PC-3 (cell line): ENCODE data around the gene NUDT7. TPM values are rescaled to one million over a fixed set of nuclear protein-coding genes. Genes with fewer than 3 reads are reported as not detected.
A peak's percentile ranks its signal among the peaks of the same experiment; 100 is the strongest.

ENCODE experiments used
- ATAC-seq: fragments of 200-7000 bp; cut with Tn5 transposase; 2 replicates; pipeline ENCODE4 v1.9.1; 2020; ENCODE audit warnings: mild to moderate bottlenecking, moderate library complexity
- BruUV-seq: library from RNA; stranded (reverse); fragments of 400-500 nt; replicated peaks from 2 replicates; lab custom pipeline; 2021; lab: Mats Ljungman, UMichigan
- CTCF ChIA-PET: fragments of 300-600 bp; sonication (Branson Sonifier 250); formaldehyde crosslinking; loops from one replicate; lab custom pipeline; 2022; ENCODE audit warnings: antibody characterized with exemption; lab: Charles Lee
- POLR2A ChIA-PET: fragments of 300-600 bp; sonication (Branson Sonifier 250); formaldehyde crosslinking; loops from one replicate; lab custom pipeline; 2022; ENCODE audit warnings: antibody characterized with exemption; ENCODE audit not compliant: unreplicated experiment; lab: Charles Lee
- DNase-seq: peaks from one replicate; pipeline ENCODE4 v3.0.0-alpha.2; 2015
- H2AFZ ChIP-seq: fragments of 300-600 bp; sonication (generic); 2 replicates; pipeline ENCODE4 v1.6.0; 2016; ENCODE audit warnings: antibody characterized with exemption, low read length
- H3F3A ChIP-seq: fragments of 300-600 bp; sonication (generic); one replicate; pipeline ENCODE4 v1.6.0; 2017; ENCODE audit warnings: antibody characterized with exemption, low read length, control low read depth, mild to moderate bottlenecking; ENCODE audit not compliant: unreplicated experiment
- H3K27ac ChIP-seq: fragments of 300-600 bp; sonication (generic); 2 replicates; pipeline ENCODE4 v1.5.1; 2016; ENCODE audit warnings: mild to moderate bottlenecking, low read length
- H3K27me3 ChIP-seq: fragments of 300-600 bp; sonication (generic); 2 replicates; pipeline ENCODE4 v1.6.1; 2016; ENCODE audit warnings: low read length, mixed read lengths
- H3K36me3 ChIP-seq: fragments of 300-600 bp; sonication (generic); 2 replicates; pipeline ENCODE4 v1.6.1; 2016; ENCODE audit warnings: low read depth, mixed run types, low read length, mixed read lengths
- H3K4me1 ChIP-seq: fragments of 300-600 bp; sonication (generic); 2 replicates; pipeline ENCODE4 v1.5.1; 2016; ENCODE audit warnings: low read length; ENCODE audit not compliant: insufficient read depth
- H3K4me2 ChIP-seq: fragments of 300-600 bp; sonication (generic); 2 replicates; pipeline ENCODE4 v1.6.0; 2016; ENCODE audit warnings: low read length
- H3K4me3 ChIP-seq: fragments of 300-600 bp; sonication (generic); 2 replicates; pipeline ENCODE4 v1.5.1; 2016; ENCODE audit warnings: mild to moderate bottlenecking, low read length, mixed read lengths
- H3K79me2 ChIP-seq: fragments of 300-600 bp; sonication (generic); 2 replicates; pipeline ENCODE4 v1.6.1; 2017; ENCODE audit warnings: low read length, mixed read lengths
- H3K9ac ChIP-seq: fragments of 300-600 bp; sonication (generic); 2 replicates; pipeline ENCODE4 v1.6.0; 2016; ENCODE audit warnings: mild to moderate bottlenecking, low read length
- H3K9me2 ChIP-seq: fragments of 300-600 bp; sonication (generic); replicated peaks from 2 replicates; pipeline ENCODE4 v1.6.1; 2016; ENCODE audit warnings: mixed run types, low read length, mixed read lengths
- H3K9me3 ChIP-seq: fragments of 300-600 bp; sonication (generic); 2 replicates; pipeline ENCODE4 v1.6.1; 2016; ENCODE audit warnings: low read length, mixed read lengths
- H4K20me1 ChIP-seq: fragments of 300-600 bp; sonication (generic); 2 replicates; pipeline ENCODE4 v1.6.1; 2016; ENCODE audit warnings: low read length, mixed read lengths
- EZH2 ChIP-seq: fragments of 300-600 bp; sonication (generic); IDR thresholded peaks from one replicate; pipeline ENCODE4 v1.6.1; 2017; ENCODE audit warnings: antibody characterized with exemption, mild to moderate bottlenecking, low read length; ENCODE audit not compliant: unreplicated experiment
- EZH2phosphoT487 ChIP-seq: fragments of 300-600 bp; sonication (generic); IDR thresholded peaks from 2 replicates; pipeline ENCODE4 v1.6.1; 2018; ENCODE audit warnings: mild to moderate bottlenecking, antibody characterized with exemption, low read length, borderline replicate concordance
- intact Hi-C: fragments of 100-400 bp; cut with micrococcal nuclease; formaldehyde crosslinking; loops from 2 replicates; pipeline ENCODE4 v1.9.0; 2023
- total RNA-seq: library from RNA; depleted of rRNA; stranded (reverse); fragments of >200 nt; gene quantifications from 2 replicates; pipeline ENCODE4 v1.2.3, GENCODE V29; 2014
- TF ChIP-seq, protein P1 (sequence below): fragments of 300-600 bp; sonication (generic); conservative IDR thresholded peaks from 2 replicates; pipeline ENCODE4 v1.5.1; 2017; ENCODE audit warnings: antibody characterized with exemption, low read depth, mild to moderate bottlenecking, low read length

Gene NUDT7
- total RNA-seq, 1 experiment from 2014 or later, result not detected

DNA sequence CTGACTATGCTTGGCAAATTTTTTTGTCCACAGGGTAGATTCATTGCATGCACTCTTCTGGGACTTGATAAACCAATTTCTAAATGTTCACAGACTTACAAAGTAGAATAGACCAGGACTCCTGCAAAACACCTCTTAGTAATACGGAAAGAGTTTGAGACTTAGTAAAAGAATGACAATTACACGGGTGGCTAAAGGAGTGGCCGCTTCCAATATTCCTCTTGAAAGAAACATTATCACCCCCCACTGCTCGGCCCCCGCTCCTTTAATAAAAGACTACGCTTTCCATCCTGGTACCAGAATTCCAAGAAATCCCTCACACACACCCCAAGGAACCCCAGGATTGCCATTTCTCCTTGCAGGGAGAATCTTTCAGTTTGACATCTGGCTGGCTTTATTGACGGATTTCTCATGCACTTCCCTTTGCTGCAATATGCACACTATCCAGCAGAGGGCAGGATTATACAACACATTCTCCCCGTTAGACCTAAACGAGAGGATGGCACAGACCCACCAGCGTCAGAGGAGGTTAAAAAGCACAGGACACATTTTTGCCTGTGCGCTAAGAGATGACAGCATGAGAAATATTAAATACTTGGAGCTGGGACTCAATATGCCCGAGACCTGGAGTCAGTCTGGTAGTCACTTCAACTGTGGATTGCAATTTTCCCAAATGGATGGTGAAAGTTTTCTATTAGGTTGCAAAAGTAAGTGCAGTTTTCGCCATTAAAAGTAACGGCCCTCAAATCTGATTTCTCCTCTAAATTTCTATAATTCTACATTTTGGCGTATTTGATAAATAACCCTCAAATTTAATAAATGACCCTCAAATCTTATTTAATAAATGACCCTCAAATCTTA is 46.6 kb upstream of the NUDT7 start:
- TF ChIP-seq, protein P1, sequence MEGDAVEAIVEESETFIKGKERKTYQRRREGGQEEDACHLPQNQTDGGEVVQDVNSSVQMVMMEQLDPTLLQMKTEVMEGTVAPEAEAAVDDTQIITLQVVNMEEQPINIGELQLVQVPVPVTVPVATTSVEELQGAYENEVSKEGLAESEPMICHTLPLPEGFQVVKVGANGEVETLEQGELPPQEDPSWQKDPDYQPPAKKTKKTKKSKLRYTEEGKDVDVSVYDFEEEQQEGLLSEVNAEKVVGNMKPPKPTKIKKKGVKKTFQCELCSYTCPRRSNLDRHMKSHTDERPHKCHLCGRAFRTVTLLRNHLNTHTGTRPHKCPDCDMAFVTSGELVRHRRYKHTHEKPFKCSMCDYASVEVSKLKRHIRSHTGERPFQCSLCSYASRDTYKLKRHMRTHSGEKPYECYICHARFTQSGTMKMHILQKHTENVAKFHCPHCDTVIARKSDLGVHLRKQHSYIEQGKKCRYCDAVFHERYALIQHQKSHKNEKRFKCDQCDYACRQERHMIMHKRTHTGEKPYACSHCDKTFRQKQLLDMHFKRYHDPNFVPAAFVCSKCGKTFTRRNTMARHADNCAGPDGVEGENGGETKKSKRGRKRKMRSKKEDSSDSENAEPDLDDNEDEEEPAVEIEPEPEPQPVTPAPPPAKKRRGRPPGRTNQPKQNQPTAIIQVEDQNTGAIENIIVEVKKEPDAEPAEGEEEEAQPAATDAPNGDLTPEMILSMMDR, result peak; percentile 80
- no peak for TF ChIP-seq EZH2phosphoT487
- CTCF ChIA-PET, result no interaction called here
- ATAC-seq, result peak; percentile 59
- Histone ChIP-seq H3K27me3 (0 out of 2 replicates have a peak, but pooled peaks cover 10% of the 10 kb centered on the region), H2AFZ (no peak overlapping the region), H3K9me3 (no peaks in the 10 kb centered on the region), H4K20me1 (no peaks in the 10 kb centered on the region), H3K4me2 (no peak overlapping the region), H3K9me2 (no peaks in the 10 kb centered on the region), H3K79me2 (no peaks in the 10 kb centered on the region), H3K36me3 (no peaks in the 10 kb centered on the region; the same call in 1 of the 2 replicates), H3K4me3 (no peak overlapping the region), H3F3A (no peaks in the 10 kb centered on the region), H3K27ac (no peak overlapping the region), H3K4me1 (no peaks in the 10 kb centered on the region), H3K9ac (no peak overlapping the region)
- peak; percentile 74 for DNase-seq
- no TSS peak for BruUV-seq
- intact Hi-C loops, result loop anchor here (1.0 to 5.0 kb wide), 3 partner anchors 296 to 1927 kb away; partner anchors contain the start of genes MAF and WWOX
- POLR2A ChIA-PET, result no interaction called here

DNA sequence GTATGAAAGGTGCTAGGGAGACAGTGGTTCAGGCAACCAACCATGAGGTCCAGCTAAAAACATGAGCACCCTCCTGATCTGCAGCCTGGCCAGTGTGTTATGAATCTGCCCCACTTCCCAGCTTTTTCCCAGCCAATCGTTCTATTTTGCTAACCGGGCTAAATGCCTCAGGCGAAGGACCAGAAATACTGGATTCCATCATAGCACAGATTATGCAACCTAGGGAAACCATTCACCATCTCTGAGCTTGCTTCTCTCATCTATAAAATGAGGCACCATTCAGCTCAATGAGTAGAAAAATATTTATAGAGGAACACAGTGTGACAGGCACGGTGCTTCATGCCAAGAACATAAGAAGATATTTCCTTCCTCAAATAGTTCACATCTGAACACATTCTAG is 45.2 kb upstream of the NUDT7 start:
- no peaks in the 10 kb centered on the region for H3K9me3 ChIP-seq
- no peak for DNase-seq
- H4K20me1 ChIP-seq, result no peaks in the 10 kb centered on the region
- no peaks in the 10 kb centered on the region for H3K4me1 ChIP-seq
- CTCF ChIA-PET, result no interaction called here
- no peaks in the 10 kb centered on the region for H3K9me2 ChIP-seq
- BruUV-seq, result no TSS peak
- no peak for ATAC-seq
- no peak overlapping the region for H2AFZ ChIP-seq
- H3K4me3 ChIP-seq, result no peak overlapping the region
- H3F3A ChIP-seq, result no peaks in the 10 kb centered on the region
- H3K36me3 ChIP-seq, result no peaks in the 10 kb centered on the region; the same call in 1 of the 2 replicates
- H3K9ac ChIP-seq, result no peak overlapping the region
- H3K27ac ChIP-seq, result no peak overlapping the region
- TF ChIP-seq EZH2, result no peak
- no peak for TF ChIP-seq EZH2phosphoT487
- TF ChIP-seq, protein P1, result no peak
- no peak overlapping the region for H3K4me2 ChIP-seq
- POLR2A ChIA-PET, result no interaction called here
- 0 out of 2 replicates have a peak, but pooled peaks cover 10% of the 10 kb centered on the region for H3K27me3 ChIP-seq
- intact Hi-C loops, result loop anchor here (5.0 kb wide), 1 partner anchor 1925 kb away; the partner anchor contains the start of gene MAF
- no peaks in the 10 kb centered on the region for H3K79me2 ChIP-seq

DNA sequence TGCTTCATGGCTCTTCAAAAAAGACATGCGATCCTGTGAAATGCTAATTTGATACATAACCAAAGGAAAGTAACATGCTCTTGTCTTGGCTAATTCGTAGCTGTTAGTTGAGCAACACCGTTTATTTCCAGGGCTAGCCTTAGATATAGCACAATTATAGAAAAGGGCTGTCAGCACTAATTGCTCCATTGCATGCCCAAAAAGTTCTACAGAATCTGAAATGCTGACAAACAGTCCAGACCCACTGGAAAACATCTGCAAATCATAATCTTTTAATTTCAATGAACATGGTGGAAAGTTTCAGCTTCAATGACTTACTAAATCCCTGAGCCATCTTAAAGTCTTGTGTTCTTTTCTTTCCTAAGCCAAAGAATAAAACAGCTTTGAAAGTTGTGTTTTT is 42.9 kb upstream of the NUDT7 start:
- Histone ChIP-seq H4K20me1 (no peaks in the 10 kb centered on the region), H3F3A (no peaks in the 10 kb centered on the region), H3K36me3 (no peaks in the 10 kb centered on the region; the same call in 1 of the 2 replicates), H3K4me1 (no peaks in the 10 kb centered on the region), H2AFZ (no peak overlapping the region), H3K27ac (no peak overlapping the region), H3K9me3 (no peaks in the 10 kb centered on the region), H3K9me2 (no peaks in the 10 kb centered on the region), H3K4me3 (no peak overlapping the region), H3K27me3 (0 out of 2 replicates have a peak, but pooled peaks cover 10% of the 10 kb centered on the region), H3K4me2 (no peak overlapping the region), H3K79me2 (no peaks in the 10 kb centered on the region), H3K9ac (no peak overlapping the region)
- no TSS peak for BruUV-seq
- no peak for ATAC-seq
- CTCF ChIA-PET, result no interaction called here
- intact Hi-C loops, result loop anchor here (5.0 kb wide), 1 partner anchor 1923 kb away; the partner anchor contains the start of gene MAF
- TF ChIP-seq, protein P1, result no peak
- TF ChIP-seq EZH2 (no peak), EZH2phosphoT487 (no peak)
- no peak for DNase-seq
- POLR2A ChIA-PET, result no interaction called here
